ENCODE results near the gene OLFML2A. TPM values are rescaled to one million over a fixed set of nuclear protein-coding genes. Genes with fewer than 3 reads are reported as not detected.

OLFML2A gene
- total RNA-seq, 1 experiment from 2014 or later: 6.7 TPM

GRCh38 chr9:124813041-124813440 lies 36.1 kb downstream of the OLFML2A start:
- DNase-seq (ENCODE audit: low spot score) (no peak), ATAC-seq (no peak)
- Mint-ChIP-seq H3K36me3 (no peaks in the 10 kb centered on the region), H3K27me3 (ENCODE audit: low read depth) (no peaks in the 10 kb centered on the region), H3K4me1 (peaks cover 36% of the 10 kb centered on the region), H3K27ac (no peak overlapping the region), H3K4me3 (no peak overlapping the region), H3K9me3 (no peaks in the 10 kb centered on the region)
- ChIA-PET POLR2A (no interaction called here), CTCF (interaction anchor here (1.1 to 10.1 kb wide), 7 partner anchors 11 to 40 kb away, joined by 3 to 147 read pairs (median 7); partner anchors contain the start of genes NR6A1, OLFML2A and WDR38)
- TF ChIP-seq ZBTB21 (CRISPR knock-in tag; IDR thresholded peaks at IDR 0.05; ENCODE audit: borderline replicate concordance) (no peak), AFF4 (CRISPR knock-in tag; IDR thresholded peaks at IDR 0.05; ENCODE audit: borderline replicate concordance) (no peak), OVOL2 (CRISPR knock-in tag; IDR thresholded peaks at IDR 0.05; ENCODE audit: borderline replicate concordance) (no peak), NFATC4 (CRISPR knock-in tag; IDR thresholded peaks at IDR 0.05) (no peak), TEAD4 (CRISPR knock-in tag; IDR thresholded peaks at IDR 0.05) (no peak), PRRX2 (CRISPR knock-in tag; IDR thresholded peaks at IDR 0.05) (no peak), IRF2 (CRISPR knock-in tag; IDR thresholded peaks at IDR 0.05; ENCODE audit: borderline replicate concordance, low read depth) (no peak), RELA (CRISPR knock-in tag; IDR thresholded peaks at IDR 0.05; ENCODE audit: borderline replicate concordance) (no peak)

GRCh38 chr9:124813501-124814163 lies 36.7 kb downstream of the OLFML2A start:
- H3K36me3 Mint-ChIP-seq: no peaks in the 10 kb centered on the region
- no peak for DNase-seq (ENCODE audit: low spot score)
- H3K4me1 Mint-ChIP-seq: peaks cover 31% of the 10 kb centered on the region
- no peak for ATAC-seq
- no peaks in the 10 kb centered on the region for H3K9me3 Mint-ChIP-seq
- peak overlapping the region; percentile 13; the same call in 1 of the 2 replicates for H3K27ac Mint-ChIP-seq
- ChIA-PET POLR2A (interaction anchor here (0.5 to 1.1 kb wide), 2 partner anchors 48 to 555 kb away, joined by 3 read pairs; partner anchors contain the start of genes ARPC5L and RPL35), CTCF (interaction anchor here (0.6 to 10.1 kb wide), 10 partner anchors 12 to 43 kb away, joined by 3 to 147 read pairs (median 4); partner anchors contain the start of genes NR6A1, OLFML2A and WDR38)
- no peaks in the 10 kb centered on the region for H3K27me3 Mint-ChIP-seq (ENCODE audit: low read depth)
- H3K4me3 Mint-ChIP-seq: no peak overlapping the region
- no peak for TF ChIP-seq ERG (CRISPR knock-in tag; IDR thresholded peaks at IDR 0.05)
- TF ChIP-seq NR2C2 (CRISPR knock-in tag; IDR thresholded peaks at IDR 0.05): no peak
- no peak for TF ChIP-seq MXD4 (CRISPR knock-in tag; IDR thresholded peaks at IDR 0.05; ENCODE audit: borderline replicate concordance)
- no peak for TF ChIP-seq ELF4 (CRISPR knock-in tag; IDR thresholded peaks at IDR 0.05; ENCODE audit: low read depth)
- no peak for TF ChIP-seq NR1H2 (CRISPR knock-in tag; IDR thresholded peaks at IDR 0.05)
- no peak for TF ChIP-seq ARID4B (CRISPR knock-in tag; IDR thresholded peaks at IDR 0.05; ENCODE audit: borderline replicate concordance)
- TF ChIP-seq ZNF532 (CRISPR knock-in tag; IDR thresholded peaks at IDR 0.05; ENCODE audit: borderline replicate concordance): no peak
- no peak for TF ChIP-seq ZNF219 (CRISPR knock-in tag; IDR thresholded peaks at IDR 0.05; ENCODE audit: borderline replicate concordance)
- TF ChIP-seq MLX (CRISPR knock-in tag; IDR thresholded peaks at IDR 0.05): no peak
- no peak for TF ChIP-seq IRF1 (CRISPR knock-in tag; IDR thresholded peaks at IDR 0.05)
- TF ChIP-seq ETV6 (CRISPR knock-in tag; IDR thresholded peaks at IDR 0.05): no peak

All from WTC11 (cell line).